ENCODE measurements around the gene C17orf107.

DNA sequence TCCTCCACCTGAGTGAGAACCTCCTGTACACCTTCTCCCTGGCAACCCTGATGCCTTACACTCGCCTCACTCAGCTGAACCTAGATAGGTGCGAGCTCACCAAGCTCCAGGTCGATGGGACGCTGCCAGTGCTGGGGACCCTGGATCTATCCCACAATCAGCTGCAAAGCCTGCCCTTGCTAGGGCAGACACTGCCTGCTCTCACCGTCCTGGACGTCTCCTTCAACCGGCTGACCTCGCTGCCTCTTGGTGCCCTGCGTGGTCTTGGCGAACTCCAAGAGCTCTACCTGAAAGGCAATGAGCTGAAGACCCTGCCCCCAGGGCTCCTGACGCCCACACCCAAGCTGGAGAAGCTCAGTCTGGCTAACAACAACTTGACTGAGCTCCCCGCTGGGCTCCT is 33.4 kb downstream of the C17orf107 start:
- TF ChIP-seq, protein P1, sequence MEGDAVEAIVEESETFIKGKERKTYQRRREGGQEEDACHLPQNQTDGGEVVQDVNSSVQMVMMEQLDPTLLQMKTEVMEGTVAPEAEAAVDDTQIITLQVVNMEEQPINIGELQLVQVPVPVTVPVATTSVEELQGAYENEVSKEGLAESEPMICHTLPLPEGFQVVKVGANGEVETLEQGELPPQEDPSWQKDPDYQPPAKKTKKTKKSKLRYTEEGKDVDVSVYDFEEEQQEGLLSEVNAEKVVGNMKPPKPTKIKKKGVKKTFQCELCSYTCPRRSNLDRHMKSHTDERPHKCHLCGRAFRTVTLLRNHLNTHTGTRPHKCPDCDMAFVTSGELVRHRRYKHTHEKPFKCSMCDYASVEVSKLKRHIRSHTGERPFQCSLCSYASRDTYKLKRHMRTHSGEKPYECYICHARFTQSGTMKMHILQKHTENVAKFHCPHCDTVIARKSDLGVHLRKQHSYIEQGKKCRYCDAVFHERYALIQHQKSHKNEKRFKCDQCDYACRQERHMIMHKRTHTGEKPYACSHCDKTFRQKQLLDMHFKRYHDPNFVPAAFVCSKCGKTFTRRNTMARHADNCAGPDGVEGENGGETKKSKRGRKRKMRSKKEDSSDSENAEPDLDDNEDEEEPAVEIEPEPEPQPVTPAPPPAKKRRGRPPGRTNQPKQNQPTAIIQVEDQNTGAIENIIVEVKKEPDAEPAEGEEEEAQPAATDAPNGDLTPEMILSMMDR (IDR thresholded peaks at IDR 0.05; ENCODE audit: poor library complexity, severe bottlenecking), result no peak
- TF ChIP-seq RAD21 (conservative IDR thresholded peaks at IDR 0.05) (no peak), POLR2AphosphoS5 (IDR thresholded peaks at IDR 0.05) (no peak), TAF1 (IDR thresholded peaks at IDR 0.05; ENCODE audit: low read depth) (no peak)
- TF ChIP-seq, protein P2, sequence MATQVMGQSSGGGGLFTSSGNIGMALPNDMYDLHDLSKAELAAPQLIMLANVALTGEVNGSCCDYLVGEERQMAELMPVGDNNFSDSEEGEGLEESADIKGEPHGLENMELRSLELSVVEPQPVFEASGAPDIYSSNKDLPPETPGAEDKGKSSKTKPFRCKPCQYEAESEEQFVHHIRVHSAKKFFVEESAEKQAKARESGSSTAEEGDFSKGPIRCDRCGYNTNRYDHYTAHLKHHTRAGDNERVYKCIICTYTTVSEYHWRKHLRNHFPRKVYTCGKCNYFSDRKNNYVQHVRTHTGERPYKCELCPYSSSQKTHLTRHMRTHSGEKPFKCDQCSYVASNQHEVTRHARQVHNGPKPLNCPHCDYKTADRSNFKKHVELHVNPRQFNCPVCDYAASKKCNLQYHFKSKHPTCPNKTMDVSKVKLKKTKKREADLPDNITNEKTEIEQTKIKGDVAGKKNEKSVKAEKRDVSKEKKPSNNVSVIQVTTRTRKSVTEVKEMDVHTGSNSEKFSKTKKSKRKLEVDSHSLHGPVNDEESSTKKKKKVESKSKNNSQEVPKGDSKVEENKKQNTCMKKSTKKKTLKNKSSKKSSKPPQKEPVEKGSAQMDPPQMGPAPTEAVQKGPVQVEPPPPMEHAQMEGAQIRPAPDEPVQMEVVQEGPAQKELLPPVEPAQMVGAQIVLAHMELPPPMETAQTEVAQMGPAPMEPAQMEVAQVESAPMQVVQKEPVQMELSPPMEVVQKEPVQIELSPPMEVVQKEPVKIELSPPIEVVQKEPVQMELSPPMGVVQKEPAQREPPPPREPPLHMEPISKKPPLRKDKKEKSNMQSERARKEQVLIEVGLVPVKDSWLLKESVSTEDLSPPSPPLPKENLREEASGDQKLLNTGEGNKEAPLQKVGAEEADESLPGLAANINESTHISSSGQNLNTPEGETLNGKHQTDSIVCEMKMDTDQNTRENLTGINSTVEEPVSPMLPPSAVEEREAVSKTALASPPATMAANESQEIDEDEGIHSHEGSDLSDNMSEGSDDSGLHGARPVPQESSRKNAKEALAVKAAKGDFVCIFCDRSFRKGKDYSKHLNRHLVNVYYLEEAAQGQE (IDR thresholded peaks at IDR 0.05; ENCODE audit: borderline replicate concordance), result no peak

Measured in neural cell (in vitro differentiated cells).